Loucy (cell line): ENCODE results near the gene PPP1R9B.

Experiments used
- H2AFZ ChIP-seq: fragments of 200-600 bp; sonication (generic); 2 replicates; pipeline ENCODE4 v1.6.0; 2016; ENCODE audit warnings: antibody characterized with exemption, mild to moderate bottlenecking, low read length, moderate library complexity
- H3F3A ChIP-seq: fragments of 200-600 bp; 2 replicates; pipeline ENCODE4 v1.6.0; 2016; ENCODE audit warnings: antibody characterized with exemption, low read depth, mild to moderate bottlenecking
- H3K27me3 ChIP-seq: fragments of 200-600 bp; sonication (generic); 2 replicates; pipeline ENCODE4 v1.6.1; 2014; ENCODE audit warnings: low read length, mild to moderate bottlenecking; ENCODE audit not compliant: insufficient read depth, poor library complexity, severe bottlenecking
- H3K36me3 ChIP-seq: fragments of 200-600 bp; sonication (generic); 2 replicates; pipeline ENCODE4 v1.6.1; 2016; ENCODE audit warnings: low read length; ENCODE audit not compliant: insufficient read depth
- H3K4me1 ChIP-seq: fragments of 200-600 bp; sonication (generic); 2 replicates; pipeline ENCODE4 v1.5.1; 2014; ENCODE audit warnings: low read length, mild to moderate bottlenecking; ENCODE audit not compliant: insufficient read depth, poor library complexity, severe bottlenecking
- H3K4me2 ChIP-seq: fragments of 200-600 bp; sonication (generic); 2 replicates; pipeline ENCODE4 v1.6.0; 2014; ENCODE audit warnings: antibody characterized with exemption, low read length, low read depth, mild to moderate bottlenecking; ENCODE audit not compliant: poor library complexity, severe bottlenecking
- H3K4me3 ChIP-seq: fragments of 200-600 bp; sonication (generic); 2 replicates; pipeline ENCODE4 v1.5.1; 2014; ENCODE audit warnings: low read length, mild to moderate bottlenecking, mixed read lengths; ENCODE audit not compliant: poor library complexity, severe bottlenecking
- H3K79me2 ChIP-seq: fragments of 200-600 bp; sonication (generic); 2 replicates; pipeline ENCODE4 v1.6.1; 2014; ENCODE audit warnings: low read length; ENCODE audit not compliant: insufficient read depth
- H3K9ac ChIP-seq: fragments of 200-600 bp; sonication (generic); 2 replicates; pipeline ENCODE4 v1.6.0; 2014; ENCODE audit warnings: mild to moderate bottlenecking, low read depth, low read length, moderate library complexity; ENCODE audit not compliant: poor library complexity, severe bottlenecking
- H3K9me2 ChIP-seq: fragments of 200-600 bp; sonication (generic); replicated peaks from 2 replicates; pipeline ENCODE4 v1.6.1; 2016; ENCODE audit warnings: low read depth, low read length, mixed read lengths
- H3K9me3 ChIP-seq: fragments of 200-600 bp; sonication (generic); 2 replicates; pipeline ENCODE4 v1.6.1; 2014; ENCODE audit warnings: mild to moderate bottlenecking, antibody characterized with exemption, low read length, low read depth; ENCODE audit not compliant: insufficient read depth
- H4K20me1 ChIP-seq: fragments of 200-600 bp; sonication (generic); 2 replicates; pipeline ENCODE4 v1.6.0; 2014; ENCODE audit warnings: antibody characterized with exemption, low read length, mild to moderate bottlenecking; ENCODE audit not compliant: insufficient read depth, poor library complexity, severe bottlenecking
- EZH2phosphoT487 ChIP-seq: fragments of 200-600 bp; IDR thresholded peaks from 2 replicates; pipeline ENCODE4 v1.6.1; 2018; ENCODE audit warnings: antibody characterized with exemption, mild to moderate bottlenecking, moderate library complexity, borderline replicate concordance
- TF ChIP-seq, protein P1 (sequence below): fragments of 200-600 bp; sonication (generic); conservative IDR thresholded peaks from 2 replicates; pipeline ENCODE4 v1.5.1; 2014; ENCODE audit warnings: mild to moderate bottlenecking, antibody characterized with exemption, low read length

The PPP1R9B gene

DNA sequence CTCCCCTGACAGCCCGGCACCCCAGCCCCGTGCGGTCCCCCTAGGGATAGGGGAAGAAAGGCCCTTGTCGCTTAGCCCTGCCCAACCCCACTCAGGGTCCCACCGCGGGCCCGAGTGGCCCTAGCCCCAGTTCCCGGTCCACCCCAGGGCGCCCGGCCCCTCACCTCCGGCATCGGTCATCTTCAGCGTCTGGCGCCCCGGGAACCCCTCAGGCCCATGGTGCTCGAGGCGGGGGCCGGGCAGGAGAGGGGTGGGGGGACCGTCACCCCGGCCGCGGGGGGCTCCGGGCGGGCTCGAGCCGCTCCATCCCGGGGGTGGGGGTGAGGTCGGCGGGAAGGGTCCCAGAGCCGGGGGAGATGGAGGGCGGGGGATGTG, 21.1 kb downstream of the PPP1R9B start:
- peaks cover 4% of the 10 kb centered on the region; the same call in 1 of the 2 replicates for H3F3A ChIP-seq
- no peaks in the 10 kb centered on the region for H3K9me3 ChIP-seq
- peak overlapping the region; percentile 72 for H3K4me3 ChIP-seq
- H2AFZ ChIP-seq, result 0 out of 2 replicates have a peak overlapping the region, but pooled peaks have one; percentile 60
- peaks cover 23% of the 10 kb centered on the region for H3K4me1 ChIP-seq
- TF ChIP-seq, protein P1, sequence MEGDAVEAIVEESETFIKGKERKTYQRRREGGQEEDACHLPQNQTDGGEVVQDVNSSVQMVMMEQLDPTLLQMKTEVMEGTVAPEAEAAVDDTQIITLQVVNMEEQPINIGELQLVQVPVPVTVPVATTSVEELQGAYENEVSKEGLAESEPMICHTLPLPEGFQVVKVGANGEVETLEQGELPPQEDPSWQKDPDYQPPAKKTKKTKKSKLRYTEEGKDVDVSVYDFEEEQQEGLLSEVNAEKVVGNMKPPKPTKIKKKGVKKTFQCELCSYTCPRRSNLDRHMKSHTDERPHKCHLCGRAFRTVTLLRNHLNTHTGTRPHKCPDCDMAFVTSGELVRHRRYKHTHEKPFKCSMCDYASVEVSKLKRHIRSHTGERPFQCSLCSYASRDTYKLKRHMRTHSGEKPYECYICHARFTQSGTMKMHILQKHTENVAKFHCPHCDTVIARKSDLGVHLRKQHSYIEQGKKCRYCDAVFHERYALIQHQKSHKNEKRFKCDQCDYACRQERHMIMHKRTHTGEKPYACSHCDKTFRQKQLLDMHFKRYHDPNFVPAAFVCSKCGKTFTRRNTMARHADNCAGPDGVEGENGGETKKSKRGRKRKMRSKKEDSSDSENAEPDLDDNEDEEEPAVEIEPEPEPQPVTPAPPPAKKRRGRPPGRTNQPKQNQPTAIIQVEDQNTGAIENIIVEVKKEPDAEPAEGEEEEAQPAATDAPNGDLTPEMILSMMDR, result no peak
- TF ChIP-seq EZH2phosphoT487, result no peak
- peaks cover 4% of the 10 kb centered on the region; the same call in 1 of the 2 replicates for H3K36me3 ChIP-seq
- H3K4me2 ChIP-seq, result peak overlapping the region; percentile 76
- H3K79me2 ChIP-seq, result no peaks in the 10 kb centered on the region
- no peaks in the 10 kb centered on the region for H3K27me3 ChIP-seq
- no peaks in the 10 kb centered on the region for H4K20me1 ChIP-seq
- H3K9me2 ChIP-seq, result no peaks in the 10 kb centered on the region
- H3K9ac ChIP-seq, result peak overlapping the region; percentile 52

DNA sequence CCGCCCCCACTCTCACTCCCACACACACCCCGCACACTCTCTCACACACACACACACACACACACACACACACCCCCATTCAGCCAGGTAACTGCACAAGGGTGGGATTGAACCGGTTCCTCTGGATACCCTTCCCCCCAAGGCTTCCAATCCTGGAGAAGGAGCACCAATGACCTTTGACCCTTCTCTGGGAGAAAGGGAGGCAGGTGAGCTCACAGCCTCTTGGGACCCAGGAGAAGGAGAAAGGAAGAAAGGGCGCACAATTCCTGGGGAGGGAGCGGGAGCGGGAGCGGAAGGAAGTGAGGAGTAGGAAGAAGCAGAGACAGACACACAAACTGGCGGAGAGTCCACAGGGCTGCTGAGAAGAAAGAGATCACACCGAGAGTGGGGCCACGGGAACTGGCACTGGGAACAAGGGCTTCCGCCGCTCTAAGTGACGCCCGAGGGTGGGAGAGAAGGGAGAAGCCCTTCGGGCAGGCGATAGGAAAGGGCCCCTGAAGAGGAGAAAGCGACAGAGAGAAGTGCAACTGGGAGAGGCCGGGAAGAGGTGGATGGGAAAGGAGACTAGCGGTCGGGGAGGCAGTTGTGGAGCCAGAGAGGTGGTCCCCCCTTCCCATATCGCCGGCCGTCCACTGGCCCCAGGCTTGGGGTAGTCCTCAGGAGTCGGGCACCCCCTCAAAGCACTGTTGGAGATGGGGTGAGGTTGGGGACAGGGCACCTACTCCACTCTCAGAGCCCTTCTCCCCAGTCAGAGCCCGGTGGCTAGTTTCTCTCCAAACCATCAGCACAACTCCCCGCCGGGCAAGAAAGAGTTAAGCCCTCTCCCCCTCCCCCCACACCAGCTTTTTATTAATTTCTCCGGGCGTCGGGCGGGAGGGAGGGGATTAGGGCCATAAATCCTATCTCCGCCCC, 21.8 kb downstream of the PPP1R9B start:
- Histone ChIP-seq H4K20me1 (no peaks in the 10 kb centered on the region), H3K9me3 (no peaks in the 10 kb centered on the region), H3K4me3 (peak overlapping the region; percentile 72), H3K36me3 (no peaks in the 10 kb centered on the region), H3K9ac (no peak overlapping the region), H3K4me1 (peaks cover 23% of the 10 kb centered on the region), H3K27me3 (no peaks in the 10 kb centered on the region), H2AFZ (no peak overlapping the region), H3K4me2 (peak overlapping the region; percentile 76), H3K79me2 (no peaks in the 10 kb centered on the region), H3F3A (peaks cover 4% of the 10 kb centered on the region; the same call in 1 of the 2 replicates), H3K9me2 (no peaks in the 10 kb centered on the region)
- TF ChIP-seq EZH2phosphoT487, result no peak
- TF ChIP-seq, protein P1, result no peak

DNA sequence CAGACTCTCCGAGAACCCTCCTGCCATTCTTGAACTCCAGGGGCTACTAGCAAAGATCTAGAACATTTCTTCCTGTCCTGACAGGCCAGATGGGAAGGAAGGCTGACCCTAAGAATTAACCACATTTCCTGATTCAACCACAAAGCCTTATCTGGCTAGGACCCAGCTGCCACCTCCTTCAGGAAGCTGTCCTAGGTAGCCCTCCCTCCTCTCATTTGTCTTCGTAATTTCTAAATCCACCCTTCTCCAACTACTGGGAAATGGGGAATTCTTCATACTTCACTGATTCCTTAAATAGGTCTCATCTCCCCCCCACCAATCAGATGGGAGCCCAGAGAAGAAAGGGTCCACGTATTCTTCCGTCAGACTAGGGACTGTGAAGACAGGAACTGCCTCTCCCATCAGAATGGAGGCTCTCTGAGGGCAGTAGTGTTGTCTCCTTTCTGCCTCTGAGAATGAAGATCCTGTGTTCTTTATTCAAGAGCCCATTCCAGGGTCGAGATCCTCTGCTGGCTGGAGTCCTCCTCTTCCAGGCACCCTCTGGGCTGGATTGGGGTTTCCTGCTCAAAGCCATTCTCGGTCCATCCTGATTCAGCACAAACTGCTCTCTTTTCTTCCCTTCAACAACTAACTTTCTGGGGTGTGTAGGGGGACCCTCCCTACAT, 22.6 kb downstream of the PPP1R9B start:
- Histone ChIP-seq H4K20me1 (no peaks in the 10 kb centered on the region), H3K4me1 (peaks cover 23% of the 10 kb centered on the region), H2AFZ (no peak overlapping the region), H3K4me3 (peak overlapping the region; percentile 13), H3K27me3 (no peaks in the 10 kb centered on the region), H3K9me2 (no peaks in the 10 kb centered on the region), H3F3A (peaks cover 4% of the 10 kb centered on the region; the same call in 1 of the 2 replicates), H3K36me3 (no peaks in the 10 kb centered on the region), H3K9me3 (no peaks in the 10 kb centered on the region), H3K4me2 (peak overlapping the region; percentile 62), H3K9ac (no peak overlapping the region), H3K79me2 (no peaks in the 10 kb centered on the region)
- TF ChIP-seq EZH2phosphoT487, result no peak
- TF ChIP-seq, protein P1, result no peak
